WTC11 (cell line): ENCODE measurements around the gene MARCKSL1. TPM values are rescaled to one million over a fixed set of nuclear protein-coding genes. Genes with fewer than 3 reads are reported as not detected.

Source experiments
- ATAC-seq: fragments of 200-7000 bp; cut with Tn5 transposase; 2 replicates; pipeline ENCODE4 v1.10.0; 2021; ENCODE audit warnings: mild to moderate bottlenecking, moderate library complexity
- CTCF ChIA-PET: fragments of 300-600 bp; sonication (Branson Sonifier 250); formaldehyde crosslinking; loops from one replicate; lab custom pipeline; 2021; ENCODE audit warnings: antibody characterized with exemption; lab: Charles Lee
- POLR2A ChIA-PET: fragments of 350-600 bp; sonication (Branson Sonifier 250); formaldehyde crosslinking; loops from one replicate; lab custom pipeline; 2021; ENCODE audit warnings: antibody characterized with exemption; lab: Charles Lee
- DNase-seq: peaks from one replicate; pipeline ENCODE4 v3.0.0; 2021; ENCODE audit warnings: low spot score
- H3K27ac Mint-ChIP-seq: 2 replicates; pipeline ENCODE4 v1.8.0; 2021; ENCODE audit warnings: mixed read lengths
- H3K27me3 Mint-ChIP-seq: 2 replicates; pipeline ENCODE4 v1.8.0; 2021; ENCODE audit warnings: low read depth, mild to moderate bottlenecking, moderate library complexity, mixed read lengths
- H3K36me3 Mint-ChIP-seq: 2 replicates; pipeline ENCODE4 v1.8.0; 2021; ENCODE audit warnings: mixed read lengths
- H3K4me1 Mint-ChIP-seq: 2 replicates; pipeline ENCODE4 v1.8.0; 2022; ENCODE audit warnings: mixed read lengths
- H3K4me3 Mint-ChIP-seq: 2 replicates; pipeline ENCODE4 v1.8.0; 2021; ENCODE audit warnings: mild to moderate bottlenecking, moderate library complexity, mixed read lengths
- H3K9me3 Mint-ChIP-seq: 2 replicates; pipeline ENCODE4 v1.8.0; 2021; ENCODE audit warnings: mixed read lengths
- FOXK1 ChIP-seq: sonication (generic); formaldehyde crosslinking; IDR thresholded peaks from 2 replicates; pipeline ENCODE4 v1.8.0; 2022; ENCODE audit warnings: mild to moderate bottlenecking, moderate library complexity, missing genetic modification reagents
- GABPB1 ChIP-seq: sonication (generic); formaldehyde crosslinking; IDR thresholded peaks from 2 replicates; pipeline ENCODE4 v1.8.1; 2023; ENCODE audit warnings: mild to moderate bottlenecking, missing genetic modification reagents
- HMGXB4 ChIP-seq: sonication (generic); formaldehyde crosslinking; IDR thresholded peaks from 2 replicates; pipeline ENCODE4 v1.8.1; 2023; ENCODE audit warnings: mild to moderate bottlenecking, moderate library complexity, missing genetic modification reagents
- KAT7 ChIP-seq: sonication (generic); formaldehyde crosslinking; IDR thresholded peaks from 2 replicates; pipeline ENCODE4 v1.8.1; 2023; ENCODE audit warnings: missing genetic modification reagents, mild to moderate bottlenecking, borderline replicate concordance
- MLX ChIP-seq: sonication (generic); formaldehyde crosslinking; IDR thresholded peaks from 2 replicates; pipeline ENCODE4 v1.8.1; 2023; ENCODE audit warnings: mild to moderate bottlenecking, missing genetic modification reagents, moderate library complexity
- NFATC4 ChIP-seq: fragments of 250-450 bp; sonication (Bioruptor Pico); IDR thresholded peaks from 2 replicates; pipeline ENCODE4 v1.9.0; 2021; ENCODE audit warnings: mild to moderate bottlenecking
- NFYB ChIP-seq: sonication (generic); formaldehyde crosslinking; conservative IDR thresholded peaks from 2 replicates; pipeline ENCODE4 v1.8.0; 2022; ENCODE audit warnings: low read depth, missing genetic modification reagents
- PRRX2 ChIP-seq: fragments of 250-450 bp; sonication (Bioruptor Pico); IDR thresholded peaks from 2 replicates; pipeline ENCODE4 v1.8.0; 2021; ENCODE audit warnings: mild to moderate bottlenecking
- SP1 ChIP-seq: sonication (generic); formaldehyde crosslinking; conservative IDR thresholded peaks from 2 replicates; pipeline ENCODE4 v1.8.1; 2022; ENCODE audit warnings: missing genetic modification reagents
- TEAD1 ChIP-seq: sonication (generic); formaldehyde crosslinking; IDR thresholded peaks from 2 replicates; pipeline ENCODE4 v1.8.0; 2022; ENCODE audit warnings: mild to moderate bottlenecking, missing genetic modification reagents
- TEAD4 ChIP-seq: sonication (generic); formaldehyde crosslinking; IDR thresholded peaks from 2 replicates; pipeline ENCODE4 v1.8.0; 2022; ENCODE audit warnings: mild to moderate bottlenecking, missing genetic modification reagents
- ZNF121 ChIP-seq: sonication (generic); formaldehyde crosslinking; IDR thresholded peaks from 2 replicates; pipeline ENCODE4 v1.8.0; 2023; ENCODE audit warnings: missing genetic modification reagents
- ZNF138 ChIP-seq: sonication (generic); formaldehyde crosslinking; conservative IDR thresholded peaks from 2 replicates; pipeline ENCODE4 v1.8.1; 2022; ENCODE audit warnings: mild to moderate bottlenecking, moderate library complexity, missing genetic modification reagents
- ZNF232 ChIP-seq: sonication (generic); formaldehyde crosslinking; IDR thresholded peaks from 2 replicates; pipeline ENCODE4 v1.8.0; 2022; ENCODE audit warnings: mild to moderate bottlenecking, missing genetic modification reagents
- ZNF317 ChIP-seq: sonication (generic); formaldehyde crosslinking; IDR thresholded peaks from 2 replicates; pipeline ENCODE4 v1.8.1; 2023; ENCODE audit warnings: low read depth, mild to moderate bottlenecking, moderate library complexity, missing genetic modification reagents, borderline replicate concordance
- ZNF396 ChIP-seq: fragments of 250-450 bp; sonication (Bioruptor Pico); IDR thresholded peaks from 2 replicates; pipeline ENCODE4 v1.8.0; 2021; ENCODE audit warnings: mild to moderate bottlenecking, moderate library complexity, borderline replicate concordance
- ZNF416 ChIP-seq: fragments of 250-450 bp; sonication (Bioruptor Pico); IDR thresholded peaks from 2 replicates; pipeline ENCODE4 v1.9.0; 2021; ENCODE audit warnings: mild to moderate bottlenecking, inconsistent platforms
- ZNF423 ChIP-seq: fragments of 250-450 bp; sonication (Bioruptor Pico); IDR thresholded peaks from 2 replicates; pipeline ENCODE4 v2.1.2; 2022; ENCODE audit warnings: mild to moderate bottlenecking, moderate library complexity
- total RNA-seq: library from RNA; stranded (reverse); gene quantifications from 3 replicates; pipeline ENCODE4 v1.2.3, GENCODE V29; 2021
- TF ChIP-seq, protein P1 (sequence below): sonication (generic); formaldehyde crosslinking; conservative IDR thresholded peaks from 2 replicates; pipeline ENCODE4 v1.8.1; 2022; ENCODE audit warnings: mild to moderate bottlenecking, missing genetic modification reagents
- TF ChIP-seq, protein P2 (sequence below): sonication (generic); formaldehyde crosslinking; IDR thresholded peaks from 2 replicates; pipeline ENCODE4 v1.8.0; 2022; ENCODE audit warnings: missing genetic modification reagents

The MARCKSL1 gene
- total RNA-seq, 1 experiment from 2014 or later, result 450 TPM

GRCh38 chr1:32321712-32322291 lies 14.2 kb downstream of the MARCKSL1 start:
- TF ChIP-seq TEAD4 (CRISPR knock-in tag), result no peak
- 0 out of 2 replicates have a peak, but pooled peaks have one; percentile 32 for TF ChIP-seq GABPB1
- TF ChIP-seq ZNF138, result no peak
- no peak for TF ChIP-seq ZNF396 (CRISPR knock-in tag)
- TF ChIP-seq HMGXB4 (CRISPR knock-in tag), result no peak
- Mint-ChIP-seq H3K27ac (peak overlapping the region; percentile 36; the same call in 1 of the 2 replicates), H3K4me1 (0 out of 2 replicates have a peak, but pooled peaks cover 3% of the 10 kb centered on the region), H3K27me3 (no peaks in the 10 kb centered on the region), H3K36me3 (peaks cover 25% of the 10 kb centered on the region), H3K4me3 (no peak overlapping the region), H3K9me3 (no peaks in the 10 kb centered on the region)
- ChIA-PET CTCF (interaction anchor here (0.6 to 2.5 kb wide), 4 partner anchors 10 to 106 kb away, joined by 3 to 14 read pairs (median 6); no protein-coding TSS in a partner anchor), POLR2A (interaction anchor here (0.5 to 2.5 kb wide), 4 partner anchors 11 to 116 kb away, joined by 3 to 9 read pairs (median 6); partner anchors contain the start of gene IQCC)
- DNase-seq, result no peak
- ATAC-seq, result no peak

GRCh38 chr1:32318127-32318869 lies 17.7 kb downstream of the MARCKSL1 start:
- peaks cover 6% of the 10 kb centered on the region; the same call in 1 of the 2 replicates for H3K4me1 Mint-ChIP-seq
- H3K4me3 Mint-ChIP-seq, result no peak overlapping the region
- no peaks in the 10 kb centered on the region for H3K9me3 Mint-ChIP-seq
- H3K36me3 Mint-ChIP-seq, result peaks cover 10% of the 10 kb centered on the region
- H3K27me3 Mint-ChIP-seq, result no peaks in the 10 kb centered on the region
- no peak for ATAC-seq
- peak; percentile 76; the same call in 1 of the 2 replicates for TF ChIP-seq ZNF121 (CRISPR knock-in tag)
- TF ChIP-seq, protein P1, sequence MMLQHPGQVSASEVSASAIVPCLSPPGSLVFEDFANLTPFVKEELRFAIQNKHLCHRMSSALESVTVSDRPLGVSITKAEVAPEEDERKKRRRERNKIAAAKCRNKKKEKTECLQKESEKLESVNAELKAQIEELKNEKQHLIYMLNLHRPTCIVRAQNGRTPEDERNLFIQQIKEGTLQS (CRISPR knock-in tag), result no peak
- CTCF ChIA-PET, result interaction anchor here (3.0 kb wide), 1 partner anchor 102 kb away, joined by 36 read pairs; no protein-coding TSS in a partner anchor
- no peak overlapping the region for H3K27ac Mint-ChIP-seq
- DNase-seq, result no peak
- POLR2A ChIA-PET, result no interaction called here

GRCh38 chr1:32316903-32317277 lies 19.1 kb downstream of the MARCKSL1 start:
- H3K4me3 Mint-ChIP-seq, result no peak overlapping the region
- H3K4me1 Mint-ChIP-seq, result peaks cover 6% of the 10 kb centered on the region; the same call in 1 of the 2 replicates
- H3K27ac Mint-ChIP-seq, result peak overlapping the region; percentile 38; the same call in 1 of the 2 replicates
- peaks cover 10% of the 10 kb centered on the region for H3K36me3 Mint-ChIP-seq
- no peak for DNase-seq
- CTCF ChIA-PET, result interaction anchor here (0.5 to 3.0 kb wide), 15 partner anchors 9 to 107 kb away, joined by 3 to 36 read pairs (median 4); partner anchors contain the start of genes FAM167B, LCK and MARCKSL1
- no peak for ATAC-seq
- H3K27me3 Mint-ChIP-seq, result no peaks in the 10 kb centered on the region
- no peaks in the 10 kb centered on the region for H3K9me3 Mint-ChIP-seq
- TF ChIP-seq ZNF416 (CRISPR knock-in tag) (no peak), HMGXB4 (CRISPR knock-in tag) (no peak), ZNF423 (no peak), ZNF317 (CRISPR knock-in tag) (no peak), KAT7 (CRISPR knock-in tag) (no peak), MLX (no peak), NFATC4 (CRISPR knock-in tag) (no peak), TEAD1 (CRISPR knock-in tag) (no peak), SP1 (no peak), FOXK1 (CRISPR knock-in tag) (no peak), PRRX2 (CRISPR knock-in tag) (no peak), ZNF232 (no peak), NFYB (no peak)
- TF ChIP-seq, protein P2, sequence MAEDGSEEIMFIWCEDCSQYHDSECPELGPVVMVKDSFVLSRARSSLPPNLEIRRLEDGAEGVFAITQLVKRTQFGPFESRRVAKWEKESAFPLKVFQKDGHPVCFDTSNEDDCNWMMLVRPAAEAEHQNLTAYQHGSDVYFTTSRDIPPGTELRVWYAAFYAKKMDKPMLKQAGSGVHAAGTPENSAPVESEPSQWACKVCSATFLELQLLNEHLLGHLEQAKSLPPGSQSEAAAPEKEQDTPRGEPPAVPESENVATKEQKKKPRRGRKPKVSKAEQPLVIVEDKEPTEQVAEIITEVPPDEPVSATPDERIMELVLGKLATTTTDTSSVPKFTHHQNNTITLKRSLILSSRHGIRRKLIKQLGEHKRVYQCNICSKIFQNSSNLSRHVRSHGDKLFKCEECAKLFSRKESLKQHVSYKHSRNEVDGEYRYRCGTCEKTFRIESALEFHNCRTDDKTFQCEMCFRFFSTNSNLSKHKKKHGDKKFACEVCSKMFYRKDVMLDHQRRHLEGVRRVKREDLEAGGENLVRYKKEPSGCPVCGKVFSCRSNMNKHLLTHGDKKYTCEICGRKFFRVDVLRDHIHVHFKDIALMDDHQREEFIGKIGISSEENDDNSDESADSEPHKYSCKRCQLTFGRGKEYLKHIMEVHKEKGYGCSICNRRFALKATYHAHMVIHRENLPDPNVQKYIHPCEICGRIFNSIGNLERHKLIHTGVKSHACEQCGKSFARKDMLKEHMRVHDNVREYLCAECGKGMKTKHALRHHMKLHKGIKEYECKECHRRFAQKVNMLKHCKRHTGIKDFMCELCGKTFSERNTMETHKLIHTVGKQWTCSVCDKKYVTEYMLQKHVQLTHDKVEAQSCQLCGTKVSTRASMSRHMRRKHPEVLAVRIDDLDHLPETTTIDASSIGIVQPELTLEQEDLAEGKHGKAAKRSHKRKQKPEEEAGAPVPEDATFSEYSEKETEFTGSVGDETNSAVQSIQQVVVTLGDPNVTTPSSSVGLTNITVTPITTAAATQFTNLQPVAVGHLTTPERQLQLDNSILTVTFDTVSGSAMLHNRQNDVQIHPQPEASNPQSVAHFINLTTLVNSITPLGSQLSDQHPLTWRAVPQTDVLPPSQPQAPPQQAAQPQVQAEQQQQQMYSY, result no peak
- POLR2A ChIA-PET, result interaction anchor here (1.2 kb wide), 1 partner anchor 77 kb away, joined by 3 read pairs; no protein-coding TSS in a partner anchor
